Activated gamma-delta T cell treated with Interleukin-2 at 50 U/mL for 16 hours (primary cell): ENCODE data around the gene PSORS1C2.
A peak's percentile ranks its signal among the peaks of the same experiment; 100 is the strongest.

ENCODE experiments used
- DNase-seq: peaks from one replicate; pipeline ENCODE4 v3.0.0-alpha.2; 2020

PSORS1C2 gene

DNA sequence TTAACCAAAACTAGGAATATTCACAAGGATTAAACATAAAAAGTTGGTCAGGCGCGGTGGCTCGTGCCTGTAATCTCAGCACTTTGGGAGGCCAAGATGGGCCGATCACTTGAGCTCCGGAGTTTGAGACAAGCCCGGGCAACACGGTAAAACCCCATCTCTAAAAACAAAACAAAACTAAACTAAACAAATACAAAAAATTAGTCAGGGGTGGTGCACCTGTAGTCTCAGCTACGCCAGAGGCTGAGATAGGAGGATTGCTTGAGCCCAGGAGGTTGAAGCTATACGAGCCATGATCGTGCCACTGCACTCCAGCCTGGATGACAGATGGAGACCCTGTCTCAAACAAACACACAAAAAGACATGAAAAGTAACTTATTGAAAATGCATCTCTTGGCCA is 3.2 kb downstream of the PSORS1C2 start:
- no peak for DNase-seq

- DNase-seq, result no peak
Observed at GRCh38 chr6:31132806-31133205, 6.1 kb downstream of the PSORS1C2 start.

- DNase-seq, result no peak
Observed at GRCh38 chr6:31131595-31131994, 7.3 kb downstream of the PSORS1C2 start.

- no peak for DNase-seq
Observed at GRCh38 chr6:31130751-31131150, 8.1 kb downstream of the PSORS1C2 start.

- no peak for DNase-seq
Observed at GRCh38 chr6:31129130-31129529, 9.7 kb downstream of the PSORS1C2 start.

- DNase-seq, result peak; percentile 76
Observed at GRCh38 chr6:31128093-31128676, 10.7 kb downstream of the PSORS1C2 start.

- DNase-seq, result no peak
Observed at GRCh38 chr6:31126396-31127175, 12.3 kb downstream of the PSORS1C2 start.

DNA sequence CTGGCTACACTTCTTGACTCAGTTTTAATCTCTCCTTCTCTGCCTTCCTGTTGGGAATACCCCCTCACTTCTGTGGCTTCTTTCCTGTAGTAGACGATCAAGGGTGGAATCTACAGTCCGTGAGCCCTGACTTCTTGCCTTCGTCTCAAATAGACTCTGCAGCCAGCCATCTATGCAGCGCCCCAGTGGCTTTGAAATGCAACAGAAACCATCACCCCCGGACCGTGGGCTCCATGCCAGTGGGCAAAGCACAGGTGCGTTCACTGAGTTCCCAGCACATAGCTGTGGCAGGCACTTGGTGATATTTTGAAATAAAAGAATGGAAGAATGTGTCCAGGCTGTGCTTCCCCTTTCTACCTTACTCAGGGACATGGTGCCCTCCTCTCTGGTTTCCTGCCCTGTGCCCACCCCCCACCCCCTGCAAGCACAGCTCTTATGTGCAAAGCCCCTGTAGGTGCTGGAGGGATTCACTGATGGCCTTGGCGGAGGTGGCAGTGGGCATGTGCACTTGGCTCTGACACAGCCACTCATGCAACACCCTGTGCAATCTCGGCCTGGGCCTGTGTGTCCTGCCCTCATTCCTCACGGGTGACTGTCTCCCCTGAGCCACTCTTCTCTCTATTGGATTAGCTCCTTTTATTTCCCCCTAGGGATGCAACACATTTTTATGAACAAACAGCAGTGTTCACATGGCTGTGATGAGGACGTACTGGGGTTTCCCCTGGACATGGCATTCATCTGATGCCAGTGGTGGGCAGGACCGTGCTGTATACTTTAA is 13.1 kb downstream of the PSORS1C2 start:
- no peak for DNase-seq

- DNase-seq, result no peak
Observed at GRCh38 chr6:31125162-31125561, 13.7 kb downstream of the PSORS1C2 start.

GRCh38 chr6:31122791-31123706 is 15.8 kb downstream of the PSORS1C2 start:
- no peak for DNase-seq

- DNase-seq, result no peak
Observed at GRCh38 chr6:31121131-31121790, 17.6 kb downstream of the PSORS1C2 start.

GRCh38 chr6:31120151-31120915 is 18.5 kb downstream of the PSORS1C2 start, which contains the start of gene CDSN:
CDSN (minus strand) TSS chr6:31120446; CDS start chr6:31120419, 27 bp downstream.
- DNase-seq, result no peak

- DNase-seq, result no peak
Observed at GRCh38 chr6:31118178-31118577, 20.7 kb downstream of the PSORS1C2 start.

DNA sequence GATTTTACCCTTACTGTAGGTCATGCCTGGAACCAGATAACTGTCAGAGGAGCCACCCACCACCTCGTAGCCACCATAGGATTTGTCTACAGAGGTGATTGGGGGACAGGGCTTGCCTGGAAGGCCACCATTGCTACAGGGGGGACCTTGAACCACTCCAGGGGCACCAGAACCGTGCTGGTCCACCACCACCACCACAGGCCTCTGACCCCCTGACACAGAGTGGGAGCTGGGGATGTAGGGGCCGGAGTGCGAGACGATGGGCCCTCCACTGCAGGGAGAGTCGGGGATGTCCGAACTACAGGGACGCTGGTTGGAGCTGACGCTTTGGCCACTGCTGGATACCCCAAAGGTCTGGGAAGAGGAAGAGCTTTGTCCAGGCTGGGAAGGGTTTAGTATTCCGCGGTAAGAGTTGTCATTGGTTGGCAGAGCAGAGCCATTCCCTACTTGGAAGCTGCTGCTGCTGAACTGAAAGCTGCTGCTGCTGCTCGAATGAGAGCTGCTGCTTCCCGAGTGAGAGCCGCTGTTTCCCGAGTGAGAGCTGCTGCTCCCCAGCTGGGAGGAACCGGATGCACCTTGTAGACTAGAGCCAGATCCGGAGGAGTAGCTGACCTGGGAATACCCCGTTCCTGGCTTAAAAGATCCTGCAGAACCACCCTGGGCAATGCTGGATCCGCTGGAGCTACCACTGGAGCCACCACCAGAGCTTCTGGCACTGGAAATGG is 22.0 kb downstream of the PSORS1C2 start:
- DNase-seq, result no peak

DNA sequence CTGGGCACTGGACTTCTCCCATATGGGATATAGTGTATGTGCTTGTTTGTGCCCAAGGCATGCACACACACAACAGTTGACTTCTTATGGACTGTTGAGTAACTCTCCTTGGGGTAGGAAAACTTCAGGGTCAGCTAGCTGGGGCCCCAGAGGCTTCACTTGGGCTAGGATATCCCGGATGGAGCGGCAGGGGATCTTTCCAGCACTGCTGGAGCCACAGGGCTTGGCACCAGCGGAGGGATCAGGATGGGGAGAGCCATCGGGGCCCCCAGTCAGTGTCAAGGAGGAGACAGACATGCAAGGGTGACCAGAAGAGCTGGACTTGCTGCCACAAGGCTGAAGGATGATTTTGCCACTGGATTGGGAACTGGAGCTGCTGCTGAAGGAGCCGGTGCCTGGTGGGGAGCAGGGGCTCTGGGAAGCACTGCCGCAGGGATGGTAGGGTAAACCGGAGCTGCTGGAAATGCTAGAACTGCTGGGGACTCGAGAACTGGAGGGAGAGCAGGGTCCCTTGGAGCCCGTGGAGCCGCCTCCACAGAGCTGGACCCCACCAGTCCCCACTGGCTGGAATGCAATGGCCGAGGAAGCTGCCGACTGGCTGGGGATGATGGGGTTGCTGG is 22.8 kb downstream of the PSORS1C2 start:
- DNase-seq, result no peak

GRCh38 chr6:31114970-31115849 is 23.7 kb downstream of the PSORS1C2 start:
- DNase-seq, result no peak

DNA sequence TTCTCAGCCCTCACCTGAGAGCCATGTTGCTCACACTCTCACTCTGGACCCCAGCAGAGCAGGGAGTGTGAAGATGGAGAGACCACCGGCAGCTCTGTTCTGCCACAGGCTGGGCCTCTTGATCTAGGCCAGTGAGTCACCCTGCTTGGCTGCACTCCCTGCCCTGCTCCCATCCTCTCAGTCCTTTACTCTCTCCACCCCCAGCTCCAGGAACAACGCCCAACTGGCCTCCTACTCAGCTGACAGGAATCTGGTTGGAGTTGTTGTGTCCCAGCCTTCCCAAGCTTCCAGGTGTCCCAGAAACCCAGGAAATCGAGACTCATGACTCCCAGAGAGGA is 24.4 kb downstream of the PSORS1C2 start, which contains the start of gene PSORS1C1:
PSORS1C1 (plus strand) TSS at position 260 of the 338 bp plus-strand sequence. CDS start 14,833 bp downstream, outside the sequence.
- DNase-seq, result no peak

- no peak for DNase-seq
Observed at GRCh38 chr6:31113861-31114540, 24.9 kb downstream of the PSORS1C2 start.
